OCI-LY1 (cell line): ENCODE results near the gene FAM228B.
"Not testable (repeated sequence)": the region's sequence is repeated elsewhere in the genome, so short reads cannot be mapped to it uniquely, and the experiment has no call there.

Experiments
- H2AFZ ChIP-seq: fragments of 200-600 bp; sonication (generic), shearing (Covaris generic); 2 replicates; pipeline ENCODE4 v1.6.0; 2014; ENCODE audit warnings: antibody characterized with exemption, mild to moderate bottlenecking, low read length
- H3F3A ChIP-seq: fragments of 200-600 bp; sonication (generic), shearing (Covaris generic); 2 replicates; pipeline ENCODE4 v1.6.0; 2014; ENCODE audit warnings: mild to moderate bottlenecking, antibody characterized with exemption, low read length, moderate library complexity; ENCODE audit not compliant: insufficient read depth
- H3K27ac ChIP-seq: fragments of 200-600 bp; sonication (generic); 2 replicates; pipeline ENCODE4 v1.5.1; 2014; ENCODE audit warnings: low read length, mixed run types, mild to moderate bottlenecking, low read depth; ENCODE audit not compliant: poor library complexity, severe bottlenecking
- H3K27me3 ChIP-seq: fragments of 200-600 bp; sonication (generic); 2 replicates; pipeline ENCODE4 v1.6.0; 2014; ENCODE audit warnings: antibody characterized with exemption, mild to moderate bottlenecking, low read length, moderate library complexity; ENCODE audit not compliant: insufficient read depth
- H3K36me3 ChIP-seq: fragments of 200-600 bp; sonication (generic); 2 replicates; pipeline ENCODE4 v1.6.1; 2014; ENCODE audit warnings: mild to moderate bottlenecking, antibody characterized with exemption, low read length, moderate library complexity, mixed read lengths; ENCODE audit not compliant: insufficient read depth
- H3K4me1 ChIP-seq: fragments of 200-600 bp; sonication (generic); 2 replicates; pipeline ENCODE4 v1.5.1; 2014; ENCODE audit warnings: mild to moderate bottlenecking, low read length, moderate library complexity; ENCODE audit not compliant: insufficient read depth, severe bottlenecking
- H3K4me2 ChIP-seq: fragments of 200-600 bp; sonication (generic), shearing (Covaris generic); 2 replicates; pipeline ENCODE4 v1.6.1; 2014; ENCODE audit warnings: low read length
- H3K4me3 ChIP-seq: fragments of 200-600 bp; sonication (generic); 2 replicates; pipeline ENCODE4 v1.5.1; 2014; ENCODE audit warnings: low read length, low read depth, mild to moderate bottlenecking, mixed read lengths; ENCODE audit not compliant: poor library complexity, severe bottlenecking
- H3K79me2 ChIP-seq: fragments of 200-600 bp; shearing (Covaris generic); 2 replicates; pipeline ENCODE4 v1.6.1; 2016; ENCODE audit warnings: mixed run types, low read length, mixed read lengths; ENCODE audit not compliant: insufficient read depth
- H3K9ac ChIP-seq: fragments of 200-600 bp; sonication (generic), shearing (Covaris generic); 2 replicates; pipeline ENCODE4 v1.6.1; 2014; ENCODE audit warnings: mild to moderate bottlenecking, low read length, mixed read lengths
- H3K9me2 ChIP-seq: fragments of 200-600 bp; sonication (generic), shearing (Covaris generic); 2 replicates; pipeline ENCODE4 v1.6.1; 2014; ENCODE audit warnings: low read depth, mild to moderate bottlenecking, low read length, mixed read lengths
- H3K9me3 ChIP-seq: fragments of 200-600 bp; shearing (Covaris generic); 2 replicates; pipeline ENCODE4 v1.6.1; 2014; ENCODE audit warnings: low read length, mixed read lengths
- H4K20me1 ChIP-seq: fragments of 200-600 bp; sonication (generic), shearing (Covaris generic); 2 replicates; pipeline ENCODE4 v1.6.0; 2016; ENCODE audit warnings: mild to moderate bottlenecking, low read length; ENCODE audit not compliant: insufficient read depth
- EZH2 ChIP-seq: fragments of 200-600 bp; sonication (generic), shearing (Covaris generic); IDR thresholded peaks from 2 replicates; pipeline ENCODE4 v1.8.0; 2017; ENCODE audit warnings: borderline replicate concordance, mixed run types, mild to moderate bottlenecking, antibody characterized with exemption, low read length, moderate library complexity, mixed read lengths
- TF ChIP-seq, protein P1 (sequence below): fragments of 200-600 bp; sonication (generic), shearing (Covaris generic); IDR thresholded peaks from 2 replicates; pipeline ENCODE4 v1.5.1; 2017; ENCODE audit warnings: mild to moderate bottlenecking, antibody characterized with exemption, low read length, moderate library complexity, mixed read lengths

FAM228B gene

DNA sequence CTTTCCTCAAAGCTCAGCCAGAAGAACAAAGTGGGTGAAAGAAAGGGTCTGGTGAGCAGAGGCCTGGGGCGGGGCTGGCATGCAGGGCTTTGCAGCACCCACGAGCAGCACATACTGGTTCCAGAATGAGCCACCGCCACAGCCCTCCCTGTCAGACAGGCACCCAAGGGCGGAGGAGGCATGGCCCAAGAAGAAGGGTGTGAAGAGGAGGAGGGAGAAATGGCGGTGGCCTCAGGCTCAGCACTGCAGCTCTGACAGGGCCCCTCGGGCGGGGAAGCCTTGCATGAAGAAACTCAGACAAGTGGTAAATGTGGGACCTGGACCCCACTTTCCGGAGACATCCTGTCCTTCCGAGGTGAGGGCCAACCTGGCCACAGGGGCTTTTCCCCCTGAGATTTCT, 67.2 kb downstream of the FAM228B start:
- Histone ChIP-seq H3K4me2 (no peak overlapping the region), H3K9ac (no peak overlapping the region), H3K4me1 (no peaks in the 10 kb centered on the region), H3K27ac (no peak overlapping the region), H3K9me3 (no peaks in the 10 kb centered on the region), H3K4me3 (no peak overlapping the region), H3K79me2 (no peaks in the 10 kb centered on the region), H3F3A (no peaks in the 10 kb centered on the region), H3K27me3 (peaks cover 5% of the 10 kb centered on the region; the same call in 1 of the 2 replicates), H4K20me1 (no peaks in the 10 kb centered on the region), H3K9me2 (no peaks in the 10 kb centered on the region), H3K36me3 (no peaks in the 10 kb centered on the region), H2AFZ (no peak overlapping the region)
- TF ChIP-seq, protein P1, sequence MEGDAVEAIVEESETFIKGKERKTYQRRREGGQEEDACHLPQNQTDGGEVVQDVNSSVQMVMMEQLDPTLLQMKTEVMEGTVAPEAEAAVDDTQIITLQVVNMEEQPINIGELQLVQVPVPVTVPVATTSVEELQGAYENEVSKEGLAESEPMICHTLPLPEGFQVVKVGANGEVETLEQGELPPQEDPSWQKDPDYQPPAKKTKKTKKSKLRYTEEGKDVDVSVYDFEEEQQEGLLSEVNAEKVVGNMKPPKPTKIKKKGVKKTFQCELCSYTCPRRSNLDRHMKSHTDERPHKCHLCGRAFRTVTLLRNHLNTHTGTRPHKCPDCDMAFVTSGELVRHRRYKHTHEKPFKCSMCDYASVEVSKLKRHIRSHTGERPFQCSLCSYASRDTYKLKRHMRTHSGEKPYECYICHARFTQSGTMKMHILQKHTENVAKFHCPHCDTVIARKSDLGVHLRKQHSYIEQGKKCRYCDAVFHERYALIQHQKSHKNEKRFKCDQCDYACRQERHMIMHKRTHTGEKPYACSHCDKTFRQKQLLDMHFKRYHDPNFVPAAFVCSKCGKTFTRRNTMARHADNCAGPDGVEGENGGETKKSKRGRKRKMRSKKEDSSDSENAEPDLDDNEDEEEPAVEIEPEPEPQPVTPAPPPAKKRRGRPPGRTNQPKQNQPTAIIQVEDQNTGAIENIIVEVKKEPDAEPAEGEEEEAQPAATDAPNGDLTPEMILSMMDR, result no peak
- no peak for TF ChIP-seq EZH2

DNA sequence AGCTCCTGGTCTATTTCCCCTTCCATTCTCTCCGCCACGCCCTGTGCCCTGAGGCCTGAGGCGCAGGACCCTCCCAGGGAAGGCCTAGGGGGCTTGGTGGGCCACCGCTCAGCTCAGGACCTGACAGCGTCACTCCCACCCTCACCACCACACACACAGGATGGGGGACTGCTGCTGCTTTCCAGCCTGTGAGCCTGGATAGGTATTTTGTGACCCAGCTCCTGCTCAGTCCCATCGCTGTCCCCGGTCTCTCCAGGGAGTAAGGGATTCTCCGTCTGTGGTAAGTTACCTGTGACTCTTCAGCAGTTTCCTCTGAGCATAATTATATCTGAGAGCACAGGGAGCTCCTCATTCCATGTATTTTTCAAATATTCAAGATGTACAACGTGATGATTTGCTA, 67.9 kb downstream of the FAM228B start:
- H3K36me3 ChIP-seq, result no peaks in the 10 kb centered on the region
- H3K79me2 ChIP-seq, result no peaks in the 10 kb centered on the region
- TF ChIP-seq, protein P1, result no peak
- no peak for TF ChIP-seq EZH2
- no peaks in the 10 kb centered on the region for H3F3A ChIP-seq
- H3K4me3 ChIP-seq, result no peak overlapping the region
- no peak overlapping the region for H3K4me2 ChIP-seq
- no peak overlapping the region for H3K27ac ChIP-seq
- no peak overlapping the region for H2AFZ ChIP-seq
- no peaks in the 10 kb centered on the region for H3K9me2 ChIP-seq
- no peaks in the 10 kb centered on the region for H4K20me1 ChIP-seq
- H3K9ac ChIP-seq, result no peak overlapping the region
- no peaks in the 10 kb centered on the region for H3K4me1 ChIP-seq
- no peaks in the 10 kb centered on the region for H3K9me3 ChIP-seq
- H3K27me3 ChIP-seq, result peaks cover 5% of the 10 kb centered on the region; the same call in 1 of the 2 replicates

DNA sequence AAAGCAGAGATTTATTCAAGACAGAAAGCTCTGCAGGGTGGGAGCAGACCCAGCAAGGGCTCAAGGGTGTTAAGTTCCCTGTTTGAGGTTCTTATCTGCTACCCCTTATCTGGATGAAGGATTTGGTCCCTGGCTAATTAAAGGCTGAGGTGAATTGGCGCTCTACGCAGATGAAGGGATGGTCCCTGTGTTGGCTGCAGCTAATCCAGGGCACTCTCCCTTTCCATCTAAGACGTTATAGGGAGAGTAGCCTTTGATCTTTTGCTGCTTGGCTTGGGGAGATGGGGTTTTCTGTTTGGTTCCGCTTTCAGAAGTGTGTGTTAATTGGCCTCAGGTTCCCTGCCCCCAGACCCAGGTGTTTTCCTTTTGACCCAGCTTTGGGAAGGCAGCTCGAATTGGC, 68.6 kb downstream of the FAM228B start:
- TF ChIP-seq EZH2, result no peak
- TF ChIP-seq, protein P1, result no peak
- no peak overlapping the region for H3K4me2 ChIP-seq

DNA sequence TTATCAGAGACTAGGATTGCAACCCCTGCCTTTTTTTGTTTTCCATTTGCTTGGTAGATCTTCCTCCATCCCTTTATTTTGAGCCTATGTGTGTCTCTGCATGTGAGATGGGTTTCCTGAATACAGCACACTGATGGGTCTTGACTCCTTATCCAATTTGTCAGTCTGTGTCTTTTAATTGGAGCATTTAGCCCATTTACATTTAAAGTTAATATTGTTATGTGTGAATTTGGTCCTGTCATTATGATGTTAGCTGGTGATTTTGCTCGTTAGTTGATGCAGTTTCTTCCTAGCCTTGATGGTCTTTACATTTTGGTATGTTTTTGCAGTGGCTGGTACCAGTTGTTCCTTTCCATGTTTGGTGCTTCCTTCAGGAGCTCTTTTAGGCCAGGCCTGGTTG, 73.9 kb downstream of the FAM228B start:
- not testable (repeated sequence) for H3K4me1 ChIP-seq, H3K4me2 ChIP-seq, H3K4me3 ChIP-seq, H3K36me3 ChIP-seq, H3K27ac ChIP-seq, H3K79me2 ChIP-seq, H4K20me1 ChIP-seq, H2AFZ ChIP-seq, H3K9me3 ChIP-seq, H3K27me3 ChIP-seq, H3K9ac ChIP-seq, H3K9me2 ChIP-seq, H3F3A ChIP-seq

More for the DNA sequence above, 68.6 kb downstream of the FAM228B start:
- Histone ChIP-seq H3K9me2 (no peaks in the 10 kb centered on the region), H3K9me3 (no peaks in the 10 kb centered on the region), H3K4me3 (no peak overlapping the region), H3K36me3 (no peaks in the 10 kb centered on the region), H3K9ac (no peak overlapping the region), H3K4me1 (no peaks in the 10 kb centered on the region), H3F3A (no peaks in the 10 kb centered on the region), H2AFZ (no peak overlapping the region), H3K79me2 (no peaks in the 10 kb centered on the region), H3K27ac (no peak overlapping the region), H3K27me3 (peaks cover 5% of the 10 kb centered on the region; the same call in 1 of the 2 replicates), H4K20me1 (no peaks in the 10 kb centered on the region)
